Adipocyte (in vitro differentiated cells): ENCODE results near the gene BPHL.
A peak's percentile ranks its signal among the peaks of the same experiment; 100 is the strongest.
"Not testable (repeated sequence)": the region's sequence is repeated elsewhere in the genome, so short reads cannot be mapped to it uniquely, and the experiment has no call there.

ENCODE experiments used
- DNase-seq: peaks from one replicate; pipeline ENCODE4 v3.0.0-alpha.2; 2015; ENCODE audit warnings: low read depth
- H3K27me3 ChIP-seq: replicated peaks from 2 replicates; pipeline ENCODE4 v1.7.0; 2013; ENCODE audit warnings: mild to moderate bottlenecking, low read length, moderate library complexity; ENCODE audit not compliant: control insufficient read depth, insufficient read depth
- H3K36me3 ChIP-seq: 2 replicates; pipeline ENCODE4 v1.7.0; 2013; ENCODE audit warnings: low read length, mild to moderate bottlenecking, moderate library complexity; ENCODE audit not compliant: control insufficient read depth, insufficient read depth, severe bottlenecking
- H3K4me1 ChIP-seq: 2 replicates; pipeline ENCODE4 v1.7.0; 2013; ENCODE audit warnings: mild to moderate bottlenecking, low read length, moderate library complexity; ENCODE audit not compliant: control insufficient read depth, insufficient read depth
- H3K4me3 ChIP-seq: 2 replicates; pipeline ENCODE4 v1.7.0; 2013; ENCODE audit warnings: mild to moderate bottlenecking, low read length, moderate library complexity
- H3K9ac ChIP-seq: 2 replicates; pipeline ENCODE4 v1.7.0; 2013; ENCODE audit warnings: mild to moderate bottlenecking, low read length, moderate library complexity
- H3K9me3 ChIP-seq: 2 replicates; pipeline ENCODE4 v1.7.0; 2013; ENCODE audit warnings: mild to moderate bottlenecking, low read length, moderate library complexity; ENCODE audit not compliant: control insufficient read depth

BPHL gene

GRCh38 chr6:3139090-3139903, 20.8 kb downstream of the BPHL start:
- Histone ChIP-seq H3K4me3 (no peak overlapping the region), H3K36me3 (peaks cover 58% of the 10 kb centered on the region), H3K9ac (no peak overlapping the region), H3K4me1 (peaks cover 17% of the 10 kb centered on the region), H3K27me3 (no peaks in the 10 kb centered on the region), H3K9me3 (no peaks in the 10 kb centered on the region)
- DNase-seq, result peak; percentile 55

DNA sequence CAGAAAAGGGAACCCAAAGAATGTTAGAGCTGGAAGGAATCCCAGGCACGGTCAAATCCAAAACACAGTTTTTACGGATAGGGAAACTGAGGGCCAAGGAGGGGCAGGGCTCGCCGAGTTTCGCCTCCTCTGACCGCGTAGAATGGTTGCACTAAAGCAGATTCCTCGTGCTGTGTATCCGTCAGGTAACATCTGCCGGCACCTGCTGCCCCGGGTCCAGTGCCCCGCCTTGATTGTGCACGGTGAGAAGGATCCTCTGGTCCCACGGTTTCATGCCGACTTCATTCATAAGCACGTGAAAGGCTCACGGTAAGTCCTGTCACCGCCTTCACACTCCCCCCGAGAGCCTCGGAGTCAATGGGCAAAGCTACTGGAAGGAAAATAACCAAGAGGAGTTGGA, 21.7 kb downstream of the BPHL start:
- Histone ChIP-seq H3K9me3 (no peaks in the 10 kb centered on the region), H3K27me3 (no peaks in the 10 kb centered on the region), H3K9ac (no peak overlapping the region), H3K4me3 (no peak overlapping the region), H3K36me3 (peaks cover 58% of the 10 kb centered on the region), H3K4me1 (peaks cover 17% of the 10 kb centered on the region)
- DNase-seq, result no peak

GRCh38 chr6:3142536-3142935, 24.0 kb downstream of the BPHL start:
- Histone ChIP-seq H3K4me1 (peaks cover 17% of the 10 kb centered on the region), H3K4me3 (no peak overlapping the region), H3K27me3 (no peaks in the 10 kb centered on the region), H3K9ac (no peak overlapping the region), H3K9me3 (peaks cover under 1% of the 10 kb centered on the region), H3K36me3 (peaks cover 50% of the 10 kb centered on the region)
- DNase-seq, result no peak

DNA sequence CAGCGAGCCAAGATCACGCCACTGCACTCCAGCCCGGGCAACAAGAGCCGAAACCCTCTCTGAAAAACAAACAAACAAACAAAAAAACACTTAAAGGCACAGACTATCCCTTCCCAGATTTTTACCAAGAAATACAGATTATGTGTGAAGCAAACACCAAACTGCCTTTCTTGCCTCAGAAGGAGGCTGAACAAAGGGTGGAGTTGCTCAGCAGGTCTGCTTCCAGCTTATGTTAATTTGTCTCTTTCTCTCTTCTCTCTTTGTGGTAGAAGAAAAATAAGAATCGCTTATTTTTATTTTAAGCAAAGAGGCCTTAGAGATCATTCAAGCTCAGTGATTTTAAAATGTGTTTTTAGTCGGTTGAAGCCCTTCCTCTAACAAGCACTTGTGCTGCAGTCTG, 24.6 kb downstream of the BPHL start:
- no peak for DNase-seq

GRCh38 chr6:3144571-3144970, 26.1 kb downstream of the BPHL start:
- H3K36me3 ChIP-seq, result peaks cover 58% of the 10 kb centered on the region
- no peak for DNase-seq
- H3K4me3 ChIP-seq, result no peak overlapping the region
- no peaks in the 10 kb centered on the region for H3K27me3 ChIP-seq
- H3K4me1 ChIP-seq, result no peaks in the 10 kb centered on the region
- H3K9ac ChIP-seq, result no peak overlapping the region
- peaks cover 7% of the 10 kb centered on the region for H3K9me3 ChIP-seq

More for the DNA sequence above, 24.6 kb downstream of the BPHL start:
- H3K9ac ChIP-seq, result no peak overlapping the region
- no peaks in the 10 kb centered on the region for H3K27me3 ChIP-seq
- no peak overlapping the region for H3K4me3 ChIP-seq
- peaks cover 50% of the 10 kb centered on the region for H3K36me3 ChIP-seq
- peaks cover 6% of the 10 kb centered on the region for H3K9me3 ChIP-seq
- H3K4me1 ChIP-seq, result peaks cover 12% of the 10 kb centered on the region

GRCh38 chr6:3147914-3148757, 29.6 kb downstream of the BPHL start:
- Histone ChIP-seq H3K4me3 (no peak overlapping the region), H3K4me1 (no peaks in the 10 kb centered on the region), H3K9me3 (peaks cover 7% of the 10 kb centered on the region), H3K36me3 (peaks cover 52% of the 10 kb centered on the region), H3K9ac (no peak overlapping the region), H3K27me3 (no peaks in the 10 kb centered on the region)
- DNase-seq, result no peak

DNA sequence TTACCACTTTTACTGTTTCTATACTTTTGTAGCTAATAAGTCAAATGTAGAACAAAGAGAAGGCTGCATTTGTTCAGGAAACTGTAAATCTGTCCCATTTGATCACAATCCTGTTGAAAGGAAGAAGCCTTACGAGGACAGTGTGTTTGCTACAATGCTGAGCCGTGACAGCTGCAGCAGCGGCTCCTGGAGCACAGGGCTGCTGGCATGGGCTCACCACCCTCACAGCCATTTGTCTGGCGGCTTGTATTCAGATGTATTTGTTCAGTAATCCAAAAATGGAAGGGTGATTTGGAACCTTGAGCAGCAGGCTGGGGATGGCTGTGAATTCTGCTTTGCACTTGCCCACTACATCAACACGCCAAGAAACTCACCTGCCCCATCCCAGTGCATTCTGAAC, 33.2 kb downstream of the BPHL start:
- DNase-seq, result no peak
- peaks cover 7% of the 10 kb centered on the region for H3K9me3 ChIP-seq
- H3K36me3 ChIP-seq, result peaks cover 63% of the 10 kb centered on the region
- peaks cover 8% of the 10 kb centered on the region for H3K4me1 ChIP-seq
- H3K4me3 ChIP-seq, result no peak overlapping the region
- no peak overlapping the region for H3K9ac ChIP-seq
- no peaks in the 10 kb centered on the region for H3K27me3 ChIP-seq

DNA sequence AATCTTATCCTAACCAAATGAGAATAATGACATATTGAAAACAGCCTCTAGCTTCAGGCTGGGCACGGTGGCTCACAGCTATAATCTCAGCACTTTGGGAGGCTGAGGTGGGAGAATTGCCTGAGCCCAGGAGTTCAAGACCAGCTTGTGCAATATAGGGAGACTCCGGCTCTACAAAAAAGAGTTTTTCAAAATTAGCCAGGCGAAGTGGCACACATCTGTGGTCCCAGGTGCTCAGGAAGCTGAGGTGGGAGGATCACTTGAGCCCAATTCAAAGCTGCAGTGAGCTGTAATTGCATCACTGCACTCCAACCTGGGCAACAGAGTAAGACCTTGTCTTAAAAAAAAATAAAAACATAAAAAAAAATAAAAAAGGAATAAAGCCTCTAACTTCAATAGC, 34.2 kb downstream of the BPHL start:
- no peak overlapping the region for H3K9ac ChIP-seq
- H3K36me3 ChIP-seq, result peaks cover 55% of the 10 kb centered on the region
- no peak for DNase-seq
- H3K9me3 ChIP-seq, result peaks cover 5% of the 10 kb centered on the region
- no peaks in the 10 kb centered on the region for H3K27me3 ChIP-seq
- no peak overlapping the region for H3K4me3 ChIP-seq
- H3K4me1 ChIP-seq, result peaks cover 8% of the 10 kb centered on the region

GRCh38 chr6:3155416-3155815, 36.9 kb downstream of the BPHL start:
- not testable (repeated sequence) for H3K9me3 ChIP-seq, H3K27me3 ChIP-seq, DNase-seq, H3K9ac ChIP-seq
- Histone ChIP-seq H3K36me3 (peaks cover 32% of the 10 kb centered on the region), H3K4me3 (peak overlapping the region; percentile 91), H3K4me1 (peaks cover 14% of the 10 kb centered on the region)

GRCh38 chr6:3156184-3157130, 37.9 kb downstream of the BPHL start:
- H3K4me3 ChIP-seq, result peak overlapping the region; percentile 91
- peak overlapping the region; percentile 92 for H3K9ac ChIP-seq
- DNase-seq, result peak; percentile 52
- peaks cover 30% of the 10 kb centered on the region for H3K36me3 ChIP-seq
- not testable (repeated sequence) for H3K9me3 ChIP-seq, H3K27me3 ChIP-seq
- peaks cover 14% of the 10 kb centered on the region for H3K4me1 ChIP-seq
